Uterus (tissue), 4 donors: ENCODE measurements around the gene BTBD9. TPM values are rescaled to one million over a fixed set of nuclear protein-coding genes. Genes with fewer than 3 reads are reported as not detected.

Experiments used
- DNase-seq, 2 donors: peaks; one replicate each; pipeline ENCODE4 v3.0.0-alpha.2; 2019 to 2020
- H3K27ac ChIP-seq, 2 donors: fragments of 200-600 bp; sonication (generic); 1 replicate in 1 of 2; 2 replicates in 1 of 2; pipeline ENCODE4 v1.5.1; 2016 to 2018
- H3K27me3 ChIP-seq, 2 donors: fragments of 200-600 bp; sonication (generic); one replicate each; pipeline ENCODE4 v1.5.1; 2018 to 2019; ENCODE audit warnings: control low read depth in 1 of 2
- H3K36me3 ChIP-seq, 2 donors: fragments of 200-600 bp; sonication (generic); one replicate each; pipeline ENCODE4 v1.5.1; 2019; ENCODE audit warnings: control low read depth in 1 of 2
- H3K4me1 ChIP-seq, 2 donors: fragments of 200-600 bp; sonication (generic); one replicate each; pipeline ENCODE4 v1.5.1; 2018 to 2019; ENCODE audit warnings: control low read depth in 1 of 2
- H3K4me3 ChIP-seq, 2 donors: fragments of 200-600 bp; sonication (generic); 1 replicate in 1 of 2; 2 replicates in 1 of 2; pipeline ENCODE4 v1.5.1; 2018 to 2019; ENCODE audit warnings: mild to moderate bottlenecking in 1 of 2
- H3K9me3 ChIP-seq, 2 donors: fragments of 200-600 bp; sonication (generic); one replicate each; pipeline ENCODE4 v1.5.1; 2019; ENCODE audit warnings: control low read depth in 1 of 2
- POLR2A ChIP-seq, 2 donors: fragments of 450-650 bp; IDR thresholded peaks; one replicate each; pipeline ENCODE4 v1.6.1; 2016; ENCODE audit warnings: antibody characterized with exemption in 2 of 2, mild to moderate bottlenecking in 1 of 2, moderate library complexity in 1 of 2
- intact Hi-C: fragments of 100-400 bp; cut with DNase I; formaldehyde crosslinking; loops from one replicate; pipeline ENCODE4 v1.15.1; 2023; ENCODE audit warnings: low total_unique reads
- total RNA-seq, 4 donors: library from RNA; depleted of rRNA in 3 of 4; stranded (reverse); fragments of >200 nt in 3 of 4; gene quantifications; one replicate each; pipeline versions ENCODE4 v1.1.0 to v1.2.4, GENCODE V29; 2014 to 2023
- TF ChIP-seq, protein P1 (sequence below), 4 experiments: fragments of 200-600 bp in 2 of 4; fragments of 450-650 bp in 2 of 4; sonication (generic) in 2 of 4; IDR thresholded peaks; one replicate each; pipeline ENCODE4 v1.5.1; 2016 to 2019; ENCODE audit warnings: antibody characterized with exemption in 4 of 4, mild to moderate bottlenecking in 2 of 4, moderate library complexity in 1 of 4
- donor health status: DM: yes; HTN: yes; CAD: no.

The BTBD9 gene
- total RNA-seq, 4 donors from 2014 or later = 10.3 to 50.3 (median 34.4) TPM

DNA sequence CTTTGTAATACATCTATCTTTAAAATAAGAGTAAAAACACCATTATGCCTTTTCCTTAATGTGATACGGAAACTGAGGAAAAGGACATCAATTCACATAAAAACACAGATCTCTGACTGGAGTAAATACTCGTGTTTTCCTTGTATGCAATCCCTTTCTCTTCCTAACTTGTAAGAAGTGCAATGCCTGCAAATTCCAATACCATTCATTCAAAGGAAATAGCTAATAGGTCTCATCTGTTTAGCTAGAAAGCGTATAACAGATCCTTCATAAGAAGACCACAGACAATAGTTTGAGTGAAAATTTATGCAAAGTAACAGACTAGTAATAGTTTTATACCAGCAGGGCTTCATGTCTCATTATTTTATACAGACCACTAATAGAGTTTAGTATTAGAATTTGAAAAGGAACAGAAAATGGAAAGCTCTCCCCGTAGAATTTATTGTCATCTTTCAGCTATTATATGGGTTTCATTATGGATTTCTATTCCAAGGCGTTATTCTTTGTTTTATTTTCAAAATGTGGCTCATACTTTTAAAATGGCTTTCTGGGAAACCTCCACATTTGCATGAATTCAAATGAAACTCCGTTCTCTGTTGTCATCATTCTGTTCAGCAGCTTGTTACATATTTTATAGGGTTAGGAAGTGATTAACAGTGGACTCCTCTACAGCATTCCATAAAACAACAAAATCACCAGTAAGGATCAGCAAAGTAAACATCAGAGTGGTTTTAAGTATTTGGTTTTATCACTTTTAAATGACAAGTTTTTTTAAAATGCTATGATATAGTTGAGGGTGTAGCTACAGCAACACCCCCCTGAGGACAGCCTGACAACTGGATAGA lies 186.7 kb downstream of the BTBD9 start:
- H3K4me1 ChIP-seq = no peaks in the 10 kb centered on the region
- no peak for TF ChIP-seq POLR2A (IDR thresholded peaks at IDR 0.05)
- TF ChIP-seq, protein P1, sequence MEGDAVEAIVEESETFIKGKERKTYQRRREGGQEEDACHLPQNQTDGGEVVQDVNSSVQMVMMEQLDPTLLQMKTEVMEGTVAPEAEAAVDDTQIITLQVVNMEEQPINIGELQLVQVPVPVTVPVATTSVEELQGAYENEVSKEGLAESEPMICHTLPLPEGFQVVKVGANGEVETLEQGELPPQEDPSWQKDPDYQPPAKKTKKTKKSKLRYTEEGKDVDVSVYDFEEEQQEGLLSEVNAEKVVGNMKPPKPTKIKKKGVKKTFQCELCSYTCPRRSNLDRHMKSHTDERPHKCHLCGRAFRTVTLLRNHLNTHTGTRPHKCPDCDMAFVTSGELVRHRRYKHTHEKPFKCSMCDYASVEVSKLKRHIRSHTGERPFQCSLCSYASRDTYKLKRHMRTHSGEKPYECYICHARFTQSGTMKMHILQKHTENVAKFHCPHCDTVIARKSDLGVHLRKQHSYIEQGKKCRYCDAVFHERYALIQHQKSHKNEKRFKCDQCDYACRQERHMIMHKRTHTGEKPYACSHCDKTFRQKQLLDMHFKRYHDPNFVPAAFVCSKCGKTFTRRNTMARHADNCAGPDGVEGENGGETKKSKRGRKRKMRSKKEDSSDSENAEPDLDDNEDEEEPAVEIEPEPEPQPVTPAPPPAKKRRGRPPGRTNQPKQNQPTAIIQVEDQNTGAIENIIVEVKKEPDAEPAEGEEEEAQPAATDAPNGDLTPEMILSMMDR (IDR thresholded peaks at IDR 0.05) = no peak
- no peaks in the 10 kb centered on the region for H3K36me3 ChIP-seq
- no peak overlapping the region for H3K4me3 ChIP-seq
- no peak overlapping the region for H3K27ac ChIP-seq
- DNase-seq = no peak
- no peaks in the 10 kb centered on the region for H3K9me3 ChIP-seq
- intact Hi-C loops = no loop called here
- H3K27me3 ChIP-seq = no peaks in the 10 kb centered on the region

DNA sequence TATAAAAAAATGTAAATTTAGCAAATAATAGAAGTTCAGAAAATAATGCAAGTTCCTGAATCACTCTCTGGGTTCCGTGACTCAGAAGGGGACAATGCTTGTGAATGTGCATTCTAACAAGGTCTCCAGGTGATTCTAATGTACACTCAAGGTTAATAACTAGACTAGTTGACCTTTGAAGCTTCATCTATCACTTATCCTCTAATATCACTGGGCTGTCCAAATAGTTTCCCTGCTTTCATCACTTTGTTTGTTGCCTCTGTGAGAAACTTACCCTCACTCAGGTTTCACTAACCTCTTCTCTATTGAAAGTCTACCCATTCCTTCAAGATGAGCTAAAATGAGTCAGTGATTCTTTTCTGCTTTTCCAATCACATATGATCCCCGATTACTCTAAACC lies 189.0 kb downstream of the BTBD9 start:
- intact Hi-C loops = no loop called here
- H3K4me1 ChIP-seq = no peaks in the 10 kb centered on the region
- TF ChIP-seq, protein P1 (IDR thresholded peaks at IDR 0.05) = no peak
- TF ChIP-seq POLR2A (IDR thresholded peaks at IDR 0.05) = no peak
- H3K27ac ChIP-seq = no peak overlapping the region
- H3K27me3 ChIP-seq = no peaks in the 10 kb centered on the region
- H3K36me3 ChIP-seq = no peaks in the 10 kb centered on the region
- H3K4me3 ChIP-seq = no peak overlapping the region
- DNase-seq = no peak
- H3K9me3 ChIP-seq = no peaks in the 10 kb centered on the region

DNA sequence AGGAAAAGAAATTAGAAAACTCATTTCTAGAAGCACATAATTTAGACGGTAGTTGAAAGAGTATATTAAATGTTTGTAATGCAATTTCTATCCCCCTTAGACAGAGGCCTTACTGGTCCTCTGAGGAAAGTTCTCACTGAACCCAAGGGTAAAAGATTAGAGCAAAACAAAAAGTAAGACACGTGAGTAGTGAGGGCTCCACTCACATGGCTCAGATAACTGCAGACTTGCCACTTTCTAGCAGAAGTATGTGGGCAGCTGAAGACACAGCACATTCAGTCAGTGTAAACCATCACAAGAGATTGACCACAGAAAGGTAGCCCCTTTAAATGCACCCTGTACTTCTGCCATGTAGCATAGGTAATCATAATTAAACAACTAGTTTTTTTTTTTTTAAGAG lies 193.8 kb downstream of the BTBD9 start:
- H3K36me3 ChIP-seq = no peaks in the 10 kb centered on the region
- no peak for TF ChIP-seq POLR2A (IDR thresholded peaks at IDR 0.05)
- TF ChIP-seq, protein P1 (IDR thresholded peaks at IDR 0.05) = no peak
- no peaks in the 10 kb centered on the region for H3K4me1 ChIP-seq
- intact Hi-C loops = no loop called here
- no peaks in the 10 kb centered on the region for H3K9me3 ChIP-seq
- no peak overlapping the region for H3K27ac ChIP-seq
- DNase-seq = no peak
- no peaks in the 10 kb centered on the region for H3K27me3 ChIP-seq
- no peak overlapping the region for H3K4me3 ChIP-seq

DNA sequence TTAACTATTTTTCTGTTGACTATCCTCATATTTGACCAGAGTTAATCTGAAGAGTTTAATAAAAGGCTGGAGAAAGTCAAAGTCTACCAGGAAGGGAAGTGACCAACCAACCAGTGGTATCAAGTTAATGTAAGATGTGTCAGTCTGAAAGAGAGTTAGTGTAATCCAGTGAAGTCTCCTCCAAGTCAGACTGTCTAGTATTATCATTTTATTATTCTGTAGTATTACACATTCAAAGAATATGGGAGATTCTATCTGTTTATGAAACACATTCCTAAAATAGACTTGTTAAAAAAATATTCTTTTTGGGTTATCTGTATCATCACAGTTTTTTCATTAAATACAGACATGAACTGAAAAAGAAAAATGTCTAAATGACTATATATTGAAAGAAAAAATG lies 194.4 kb downstream of the BTBD9 start:
- no peak overlapping the region for H3K4me3 ChIP-seq
- intact Hi-C loops = no loop called here
- no peaks in the 10 kb centered on the region for H3K27me3 ChIP-seq
- H3K36me3 ChIP-seq = no peaks in the 10 kb centered on the region
- H3K9me3 ChIP-seq = no peaks in the 10 kb centered on the region
- no peak for TF ChIP-seq POLR2A (IDR thresholded peaks at IDR 0.05)
- TF ChIP-seq, protein P1 (IDR thresholded peaks at IDR 0.05) = no peak
- no peak for DNase-seq
- no peaks in the 10 kb centered on the region for H3K4me1 ChIP-seq
- no peak overlapping the region for H3K27ac ChIP-seq

DNA sequence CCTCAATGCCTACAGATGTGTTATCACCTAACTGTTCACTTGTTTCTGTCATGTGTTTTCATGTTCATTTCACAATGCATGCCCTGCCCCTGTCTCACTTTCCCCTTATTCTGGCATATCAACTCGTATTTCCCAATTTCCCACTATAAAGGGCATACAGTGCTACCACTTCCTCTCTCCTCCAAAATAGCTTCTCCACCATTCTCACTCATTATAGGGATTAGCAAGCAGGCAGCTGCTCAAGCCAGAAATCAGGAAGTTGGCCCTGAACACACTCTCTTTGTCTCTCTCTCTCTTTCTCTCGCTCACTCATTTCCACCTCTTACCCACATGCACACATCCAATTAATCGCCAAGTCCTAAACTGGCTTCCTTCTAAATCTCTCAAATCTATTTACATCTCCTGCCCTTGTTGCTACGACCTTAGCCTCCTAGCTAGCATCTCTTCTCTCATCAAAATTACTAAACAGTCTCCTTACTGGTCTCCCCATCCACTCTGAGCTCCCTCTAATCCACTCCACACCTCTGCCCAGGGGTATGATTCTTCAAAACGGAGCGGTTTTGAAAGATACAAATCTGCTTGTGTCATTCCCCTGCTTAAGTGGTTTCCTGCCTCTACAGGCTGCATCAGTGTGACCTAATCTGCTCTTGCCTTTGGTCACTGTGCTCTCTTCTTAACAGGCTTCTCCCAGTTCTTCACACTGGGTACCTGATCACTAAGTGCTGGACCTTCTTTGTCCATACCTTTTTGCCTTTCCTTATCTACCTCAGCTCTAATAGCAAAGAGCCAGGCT lies 196.2 kb downstream of the BTBD9 start:
- intact Hi-C loops = no loop called here
- Histone ChIP-seq H3K9me3 (no peaks in the 10 kb centered on the region), H3K4me3 (no peak overlapping the region), H3K27me3 (no peaks in the 10 kb centered on the region), H3K4me1 (no peaks in the 10 kb centered on the region), H3K27ac (no peak overlapping the region), H3K36me3 (no peaks in the 10 kb centered on the region)
- DNase-seq = no peak
- TF ChIP-seq, protein P1 (IDR thresholded peaks at IDR 0.05) = no peak
- TF ChIP-seq POLR2A (IDR thresholded peaks at IDR 0.05) = no peak
